ENCODE measurements around the gene USP51.

DNA sequence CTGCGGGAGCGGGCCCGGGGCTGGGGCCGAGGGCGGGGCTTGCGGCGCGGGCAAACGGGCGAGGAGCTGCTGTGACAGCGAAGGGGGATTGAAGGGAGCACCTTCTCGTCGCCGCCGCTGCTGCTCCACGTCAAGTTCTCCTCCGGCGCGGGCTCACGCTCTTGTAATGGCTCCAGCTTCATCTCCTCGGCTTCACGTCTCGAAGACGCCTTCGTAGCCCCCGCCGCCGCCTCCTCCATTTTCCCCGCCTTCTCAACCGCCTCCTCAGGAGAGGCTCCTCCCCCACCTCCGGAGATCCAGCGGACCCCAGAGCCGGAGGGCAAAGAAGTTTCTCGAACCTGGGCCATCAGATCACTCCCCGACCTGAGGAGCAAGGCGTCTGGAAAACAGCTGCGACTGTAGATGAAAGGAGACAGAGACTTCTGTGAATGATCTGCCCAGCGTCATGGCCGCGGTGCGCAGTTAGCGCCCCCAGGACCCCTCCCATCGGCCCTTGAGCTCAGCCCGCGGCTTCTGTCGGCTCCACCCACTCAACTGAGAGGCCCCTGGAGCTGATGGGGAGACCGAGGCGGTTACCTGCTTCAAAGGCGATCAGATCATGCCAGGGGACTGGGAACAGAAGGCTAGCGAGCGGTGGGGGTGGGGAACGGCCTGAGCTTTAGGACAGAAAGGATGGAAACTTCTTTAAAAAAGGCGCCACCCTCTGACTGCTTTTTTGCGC is 895 bp downstream of the USP51 start:
- TF ChIP-seq POLR2A (IDR thresholded peaks at IDR 0.05; ENCODE audit: low read length) (peak; percentile 45), GATA1 (IDR thresholded peaks at IDR 0.05; ENCODE audit: low read depth, low read length) (no peak)
